ENCODE measurements around the gene SGPP2. TPM values are rescaled to one million over a fixed set of nuclear protein-coding genes. Genes with fewer than 3 reads are reported as not detected.

The SGPP2 gene
- total RNA-seq, 5 donors from 2014 or later (not counting 1 experiment from before 2014, with no cell fraction given), result 2.2 to 4.0 (median 3.3) TPM

DNA sequence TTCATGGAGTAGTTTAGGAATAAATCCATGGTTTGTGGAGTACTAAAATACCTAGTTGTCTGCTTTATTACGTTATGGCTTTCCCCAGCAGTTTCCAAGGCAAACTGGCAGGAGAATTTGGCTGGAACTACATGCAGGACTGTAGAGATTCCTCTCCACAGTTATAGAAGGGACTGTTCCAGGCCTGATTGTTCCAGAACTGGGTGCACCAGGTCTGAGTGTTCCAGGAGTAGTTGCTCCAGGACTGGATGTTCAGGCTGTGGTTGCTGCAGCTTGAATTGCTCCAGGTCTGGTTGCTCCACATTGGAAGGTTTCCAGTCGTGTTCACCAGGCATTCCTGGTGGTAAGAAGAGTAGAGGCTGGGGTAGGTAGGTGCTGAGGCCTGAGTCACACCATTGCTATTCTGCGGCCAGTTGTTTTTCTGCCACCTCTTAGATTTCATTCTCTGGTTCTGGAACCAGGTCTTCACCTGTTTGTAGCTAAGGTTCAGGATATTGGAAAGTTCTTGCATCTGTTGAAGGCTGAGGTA is 28.1 kb downstream of the SGPP2 start:
- Mint-ChIP-seq H3K4me1 (no peaks in the 10 kb centered on the region), H3K4me3 (no peak overlapping the region), H3K27me3 (peaks cover 0 to 3% of the 10 kb centered on the region in 2 donors), H3K36me3 (no peaks in the 10 kb centered on the region), H3K27ac (no peak overlapping the region), H3K9me3 (no peaks in the 10 kb centered on the region)
- POLR2A ChIA-PET, result interaction anchor here in 1 of 2 donors (0.7 kb wide), 1 partner anchor 159 kb away, joined by 5 read pairs; no protein-coding TSS in a partner anchor
- ATAC-seq (replicated peaks in 1 of 4) (no peak), DNase-seq (no peak)
- Histone ChIP-seq H3K36me3 (ENCODE audit: control insufficient read depth in 2 of 2, extremely low read depth in 1 of 2, insufficient read depth in 1 of 2, low read length in 1 of 2) (no peaks in the 10 kb centered on the region), H3K27me3 (replicated peaks in 1 of 2; ENCODE audit: control insufficient read depth in 2 of 2, extremely low read depth in 1 of 2, insufficient read depth in 2 of 2, low read length in 1 of 2) (no peaks in the 10 kb centered on the region), H3K9me3 (no peaks in the 10 kb centered on the region), H3K4me1 (ENCODE audit: control insufficient read depth in 1 of 2, extremely low read depth in 1 of 2, insufficient read depth in 2 of 2, low read length in 2 of 2) (no peaks in the 10 kb centered on the region), H3K27ac (ENCODE audit: low read length) (no peak overlapping the region), H3K4me3 (ENCODE audit: control insufficient read depth in 1 of 2, extremely low read depth in 1 of 2, low read length in 1 of 2) (no peak overlapping the region)
- CTCF ChIA-PET, result no interaction called here
- WGBS (ENCODE audit: insufficient coverage), result 60% methylated on average over 1 of the region's 3 CpGs

DNA sequence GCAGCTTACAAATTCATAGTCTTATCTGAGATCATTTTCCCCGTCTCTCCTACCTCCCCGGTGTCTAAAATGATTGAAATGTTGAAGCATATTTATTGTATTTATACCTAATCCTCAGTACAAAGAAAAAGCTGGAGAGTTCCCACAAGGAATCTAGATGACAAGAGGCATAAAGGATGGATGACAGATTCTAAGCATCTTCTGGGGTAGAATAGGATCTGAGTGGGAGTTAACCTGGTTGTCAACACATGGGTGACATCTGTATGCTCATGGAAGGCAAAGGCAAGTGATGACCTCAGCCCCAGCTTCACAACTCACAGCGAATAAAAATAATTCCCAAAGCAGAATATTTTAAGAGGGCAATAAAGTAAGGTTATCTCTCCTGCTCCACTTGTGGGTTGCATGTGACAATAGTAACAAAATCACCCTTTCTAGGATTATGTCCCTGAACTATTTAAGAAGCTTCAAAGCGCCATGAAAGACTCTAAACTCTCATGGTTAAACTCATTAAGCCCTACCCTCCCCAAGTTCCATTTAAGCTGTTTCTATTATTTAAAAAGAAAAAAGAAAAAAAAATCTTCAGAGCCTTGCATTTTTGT is 32.2 kb downstream of the SGPP2 start:
- CTCF ChIA-PET, result interaction anchor here in 1 of 2 donors (0.5 to 1.1 kb wide), 2 partner anchors 9 to 49 kb away, joined by 3 to 4 read pairs; no protein-coding TSS in a partner anchor
- POLR2A ChIA-PET, result no interaction called here
- Mint-ChIP-seq H3K4me3 (no peak overlapping the region), H3K9me3 (no peaks in the 10 kb centered on the region), H3K27me3 (peaks cover 0 to 4% of the 10 kb centered on the region in 2 donors), H3K27ac (no peak overlapping the region), H3K4me1 (no peaks in the 10 kb centered on the region), H3K36me3 (no peaks in the 10 kb centered on the region)
- H3K4me3 ChIP-seq (ENCODE audit: control insufficient read depth in 1 of 2, extremely low read depth in 1 of 2, low read length in 1 of 2), result no peak overlapping the region
- DNase-seq (no peak), ATAC-seq (replicated peaks in 1 of 4) (no peak)
- no peaks in the 10 kb centered on the region for H3K4me1 ChIP-seq (ENCODE audit: control insufficient read depth in 1 of 2, extremely low read depth in 1 of 2, insufficient read depth in 2 of 2, low read length in 2 of 2)
- H3K9me3 ChIP-seq, result no peaks in the 10 kb centered on the region
- WGBS (ENCODE audit: insufficient coverage), result no CpG with 5 or more reads among the region's 4 CpGs
- H3K27me3 ChIP-seq (replicated peaks in 1 of 2; ENCODE audit: control insufficient read depth in 2 of 2, extremely low read depth in 1 of 2, insufficient read depth in 2 of 2, low read length in 1 of 2), result no peaks in the 10 kb centered on the region
- H3K27ac ChIP-seq (ENCODE audit: low read length), result no peak overlapping the region
- no peaks in the 10 kb centered on the region for H3K36me3 ChIP-seq (ENCODE audit: control insufficient read depth in 2 of 2, extremely low read depth in 1 of 2, insufficient read depth in 1 of 2, low read length in 1 of 2)

DNA sequence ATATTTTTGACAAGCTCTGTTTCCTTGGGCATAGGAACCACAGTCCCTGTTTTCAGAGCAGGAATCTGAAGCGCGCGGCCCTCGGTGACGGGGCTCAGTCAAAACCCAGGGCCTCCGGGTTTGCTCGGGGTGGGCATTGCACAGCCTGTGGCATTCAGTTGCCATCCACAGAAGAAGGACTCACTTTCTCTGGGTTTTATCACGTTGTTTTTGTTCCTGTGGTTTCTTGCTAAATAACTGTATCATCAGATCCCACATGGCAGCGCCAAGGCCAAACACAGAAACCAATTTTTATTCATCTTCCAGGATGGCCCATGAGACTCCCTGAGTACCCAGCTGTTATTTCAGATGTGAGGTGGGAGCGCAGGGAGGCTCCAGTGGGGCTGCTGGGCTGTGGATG is 35.6 kb downstream of the SGPP2 start:
- DNase-seq (no peak), ATAC-seq (replicated peaks in 1 of 4) (no peak)
- ChIA-PET POLR2A (no interaction called here), CTCF (no interaction called here)
- no peaks in the 10 kb centered on the region for H3K27me3 ChIP-seq (replicated peaks in 1 of 2; ENCODE audit: control insufficient read depth in 2 of 2, extremely low read depth in 1 of 2, insufficient read depth in 2 of 2, low read length in 1 of 2)
- H3K4me3 Mint-ChIP-seq, result no peak overlapping the region
- no peak overlapping the region for H3K27ac ChIP-seq (ENCODE audit: low read length)
- no peak overlapping the region for H3K27ac Mint-ChIP-seq
- no peaks in the 10 kb centered on the region for H3K4me1 ChIP-seq (ENCODE audit: control insufficient read depth in 1 of 2, extremely low read depth in 1 of 2, insufficient read depth in 2 of 2, low read length in 2 of 2)
- 88% methylated on average over 7 of the region's 10 CpGs for WGBS (ENCODE audit: insufficient coverage)
- H3K27me3 Mint-ChIP-seq, result peaks cover 0 to 4% of the 10 kb centered on the region in 2 donors
- no peaks in the 10 kb centered on the region for H3K36me3 Mint-ChIP-seq
- no peaks in the 10 kb centered on the region for H3K36me3 ChIP-seq (ENCODE audit: control insufficient read depth in 2 of 2, extremely low read depth in 1 of 2, insufficient read depth in 1 of 2, low read length in 1 of 2)
- no peaks in the 10 kb centered on the region for H3K9me3 Mint-ChIP-seq
- no peak overlapping the region for H3K4me3 ChIP-seq (ENCODE audit: control insufficient read depth in 1 of 2, extremely low read depth in 1 of 2, low read length in 1 of 2)
- H3K9me3 ChIP-seq, result no peaks in the 10 kb centered on the region
- no peaks in the 10 kb centered on the region for H3K4me1 Mint-ChIP-seq

DNA sequence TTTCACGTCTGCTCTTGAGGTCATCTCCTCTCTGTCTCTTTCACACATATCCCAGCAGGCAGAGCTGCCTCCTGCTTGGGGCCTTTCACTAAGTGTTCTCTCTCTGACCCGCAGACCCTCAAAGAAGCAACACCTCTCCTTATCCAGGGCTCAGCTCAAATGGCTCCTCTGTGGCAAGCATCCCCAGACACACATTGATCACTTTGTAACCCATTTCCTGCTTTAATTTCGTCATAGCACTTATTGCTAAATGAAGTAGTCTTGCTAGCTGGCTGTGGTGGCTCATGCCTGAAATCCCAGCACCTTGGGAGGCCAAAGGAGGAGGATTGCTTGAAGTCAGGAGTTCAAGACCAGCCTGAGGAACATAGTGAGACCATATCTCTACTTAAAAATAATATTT is 41.4 kb downstream of the SGPP2 start:
- H3K4me1 ChIP-seq (ENCODE audit: control insufficient read depth in 1 of 2, extremely low read depth in 1 of 2, insufficient read depth in 2 of 2, low read length in 2 of 2), result no peaks in the 10 kb centered on the region
- no peak overlapping the region for H3K4me3 ChIP-seq (ENCODE audit: control insufficient read depth in 1 of 2, extremely low read depth in 1 of 2, low read length in 1 of 2)
- no peak for DNase-seq
- 86% methylated on average over 3 of the region's 3 CpGs for WGBS (ENCODE audit: insufficient coverage)
- Mint-ChIP-seq H3K27ac (no peak overlapping the region), H3K36me3 (peaks cover 2% of the 10 kb centered on the region), H3K9me3 (peaks cover 0 to 4% (median 0%) of the 10 kb centered on the region in 3 donors), H3K4me1 (no peaks in the 10 kb centered on the region), H3K4me3 (no peak overlapping the region), H3K27me3 (peaks cover 3 to 16% of the 10 kb centered on the region in 2 donors)
- CTCF ChIA-PET, result no interaction called here
- no peaks in the 10 kb centered on the region for H3K36me3 ChIP-seq (ENCODE audit: control insufficient read depth in 2 of 2, extremely low read depth in 1 of 2, insufficient read depth in 1 of 2, low read length in 1 of 2)
- POLR2A ChIA-PET, result no interaction called here
- no peak overlapping the region for H3K27ac ChIP-seq (ENCODE audit: low read length)
- no peaks in the 10 kb centered on the region for H3K27me3 ChIP-seq (replicated peaks in 1 of 2; ENCODE audit: control insufficient read depth in 2 of 2, extremely low read depth in 1 of 2, insufficient read depth in 2 of 2, low read length in 1 of 2)
- no peak for ATAC-seq (replicated peaks in 1 of 4)
- no peaks in the 10 kb centered on the region for H3K9me3 ChIP-seq

- CTCF ChIA-PET, result no interaction called here
- H3K27me3 ChIP-seq (replicated peaks in 1 of 2; ENCODE audit: control insufficient read depth in 2 of 2, extremely low read depth in 1 of 2, insufficient read depth in 2 of 2, low read length in 1 of 2), result no peaks in the 10 kb centered on the region
- Mint-ChIP-seq H3K9me3 (peaks cover 0 to 4% (median 0%) of the 10 kb centered on the region in 3 donors), H3K36me3 (peaks cover 2% of the 10 kb centered on the region), H3K4me3 (no peak overlapping the region), H3K27ac (no peak overlapping the region), H3K4me1 (no peaks in the 10 kb centered on the region), H3K27me3 (peaks cover 3 to 16% of the 10 kb centered on the region in 2 donors)
- DNase-seq, result no peak
- WGBS (ENCODE audit: insufficient coverage), result 100% methylated on average over 2 of the region's 4 CpGs
- no peak for ATAC-seq (replicated peaks in 1 of 4)
- H3K4me3 ChIP-seq (ENCODE audit: control insufficient read depth in 1 of 2, extremely low read depth in 1 of 2, low read length in 1 of 2), result no peak overlapping the region
- no peak overlapping the region for H3K27ac ChIP-seq (ENCODE audit: low read length)
- H3K9me3 ChIP-seq, result no peaks in the 10 kb centered on the region
- H3K4me1 ChIP-seq (ENCODE audit: control insufficient read depth in 1 of 2, extremely low read depth in 1 of 2, insufficient read depth in 2 of 2, low read length in 2 of 2), result no peaks in the 10 kb centered on the region
- no peaks in the 10 kb centered on the region for H3K36me3 ChIP-seq (ENCODE audit: control insufficient read depth in 2 of 2, extremely low read depth in 1 of 2, insufficient read depth in 1 of 2, low read length in 1 of 2)
- POLR2A ChIA-PET, result no interaction called here
Observed at GRCh38 chr2:222468346-222468745, 44.0 kb downstream of the SGPP2 start.

DNA sequence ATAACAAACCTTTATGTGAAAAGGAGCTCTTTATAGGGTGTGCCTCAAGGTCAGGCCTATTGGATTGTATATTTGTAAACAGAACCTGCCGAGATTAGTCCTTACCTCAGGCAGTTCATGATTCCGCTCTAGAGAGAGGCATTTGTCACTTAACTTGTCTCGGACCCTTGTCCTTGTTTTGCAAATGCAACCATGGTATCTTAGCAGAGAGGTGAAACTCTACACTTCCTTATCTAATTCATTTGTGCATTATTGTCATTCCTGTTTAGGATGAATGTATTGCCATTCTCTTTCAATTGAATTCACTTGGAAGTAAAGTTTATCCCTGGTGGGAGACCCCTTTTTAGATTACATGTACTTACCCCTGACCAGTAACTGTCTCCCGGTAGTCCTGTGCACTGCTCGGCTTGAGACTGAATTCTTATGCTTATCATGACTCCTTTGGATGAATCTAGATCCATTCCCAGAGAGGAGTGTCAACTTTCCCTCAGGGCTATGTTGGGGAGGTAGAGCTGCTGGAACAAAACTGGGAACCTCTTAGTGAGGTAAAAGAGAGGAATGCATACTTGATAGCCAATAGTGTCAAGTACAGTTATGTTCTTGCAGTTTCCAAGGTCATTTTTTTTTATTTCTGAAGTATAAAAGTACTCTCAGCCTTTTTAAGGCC is 46.6 kb downstream of the SGPP2 start:
- Histone ChIP-seq H3K27ac (ENCODE audit: low read length) (no peak overlapping the region), H3K4me3 (ENCODE audit: control insufficient read depth in 1 of 2, extremely low read depth in 1 of 2, low read length in 1 of 2) (no peak overlapping the region), H3K4me1 (ENCODE audit: control insufficient read depth in 1 of 2, extremely low read depth in 1 of 2, insufficient read depth in 2 of 2, low read length in 2 of 2) (no peaks in the 10 kb centered on the region), H3K27me3 (replicated peaks in 1 of 2; ENCODE audit: control insufficient read depth in 2 of 2, extremely low read depth in 1 of 2, insufficient read depth in 2 of 2, low read length in 1 of 2) (no peaks in the 10 kb centered on the region), H3K9me3 (no peaks in the 10 kb centered on the region), H3K36me3 (ENCODE audit: control insufficient read depth in 2 of 2, extremely low read depth in 1 of 2, insufficient read depth in 1 of 2, low read length in 1 of 2) (no peaks in the 10 kb centered on the region)
- ChIA-PET POLR2A (no interaction called here), CTCF (no interaction called here)
- Mint-ChIP-seq H3K4me3 (no peak overlapping the region), H3K9me3 (peaks cover 0 to 4% (median 0%) of the 10 kb centered on the region in 3 donors), H3K36me3 (peaks cover 2% of the 10 kb centered on the region), H3K4me1 (no peaks in the 10 kb centered on the region), H3K27me3 (peaks cover 2 to 12% of the 10 kb centered on the region in 2 donors), H3K27ac (no peak overlapping the region)
- DNase-seq, result no peak
- ATAC-seq (replicated peaks in 1 of 4), result no peak
- WGBS (ENCODE audit: insufficient coverage), result 100% methylated on average over 1 of the region's 5 CpGs
